HepG2 (cell line): ENCODE measurements around the gene PXT1. TPM values are rescaled to one million over a fixed set of nuclear protein-coding genes. Genes with fewer than 3 reads are reported as not detected.

Experiments
- BCL3 ChIP-seq: sonication (generic); formaldehyde crosslinking; IDR thresholded peaks from 2 replicates; pipeline ENCODE4 v1.5.1; 2020; ENCODE audit warnings: mild to moderate bottlenecking, missing genetic modification reagents, moderate library complexity
- BRCA1 ChIP-seq: sonication (generic); formaldehyde crosslinking; IDR thresholded peaks from 2 replicates; pipeline ENCODE4 v1.4.0; 2020; ENCODE audit warnings: missing genetic modification reagents
- MTA3 ChIP-seq: sonication (generic); formaldehyde crosslinking; IDR thresholded peaks from 2 replicates; pipeline ENCODE4 v1.4.0; 2020; ENCODE audit warnings: missing genetic modification reagents
- NPAS2 ChIP-seq: sonication (generic); formaldehyde crosslinking; IDR thresholded peaks from 2 replicates; pipeline ENCODE4 v1.8.0; 2022; ENCODE audit warnings: mild to moderate bottlenecking, missing genetic modification reagents, borderline replicate concordance
- RBM39 ChIP-seq: fragments of 200-400 bp; formaldehyde crosslinking; IDR thresholded peaks from one replicate; pipeline ENCODE4 v1.6.1; 2018; ENCODE audit warnings: antibody characterized with exemption, mild to moderate bottlenecking, low read depth, low read length; ENCODE audit not compliant: poor library complexity, severe bottlenecking
- RERE ChIP-seq: IDR thresholded peaks from 2 replicates; pipeline ENCODE4 v1.6.1; 2016; ENCODE audit warnings: low read depth, missing genetic modification reagents, missing compliant biosample characterization
- TEF ChIP-seq: sonication (generic); formaldehyde crosslinking; IDR thresholded peaks from 2 replicates; pipeline ENCODE4 v1.5.0; 2020; ENCODE audit warnings: missing genetic modification reagents
- ZBTB42 ChIP-seq: sonication (generic); formaldehyde crosslinking; IDR thresholded peaks from 2 replicates; pipeline ENCODE4 v1.5.0; 2020; ENCODE audit warnings: mild to moderate bottlenecking, missing genetic modification reagents
- ZNF501 ChIP-seq: sonication (generic); formaldehyde crosslinking; IDR thresholded peaks from 2 replicates; pipeline ENCODE4 v1.5.1; 2020; ENCODE audit warnings: mild to moderate bottlenecking, moderate library complexity, missing genetic modification reagents
- polyA plus RNA-seq, 8 experiments: library from polyadenylated mRNA; depleted of rRNA in 3 of 8; stranded (reverse) in 7 of 8; unstranded in 1 of 8; fragments of >200 nt; fragmentation: Illumina TruSeq in 4 of 8; extraction: Trizol in 4 of 8; gene quantifications; 2 replicates each; pipeline versions ENCODE4 v1.2.1 to v1.2.3, GENCODE V29; 2011 to 2016; ENCODE audit warnings: low read depth in 4 of 8, missing spikeins in 1 of 8, mixed read lengths in 1 of 8; ENCODE audit not compliant: insufficient read depth in 1 of 8
- total RNA-seq, 5 experiments: library from RNA; depleted of rRNA; stranded (reverse); fragments of >200 nt; fragmentation: Illumina TruSeq; extraction: Trizol; gene quantifications; 2 replicates each; pipeline ENCODE4 v1.2.3, GENCODE V29; 2016; ENCODE audit warnings: low read depth in 1 of 5
- TF ChIP-seq, protein P1 (sequence below): sonication (generic); formaldehyde crosslinking; IDR thresholded peaks from 2 replicates; pipeline ENCODE4 v1.8.1; 2023; ENCODE audit warnings: mild to moderate bottlenecking, missing genetic modification reagents, borderline replicate concordance
- TF ChIP-seq, protein P2 (sequence below): sonication (generic); formaldehyde crosslinking; IDR thresholded peaks from 2 replicates; pipeline ENCODE4 v1.8.0; 2022; ENCODE audit warnings: mild to moderate bottlenecking, missing genetic modification reagents; ENCODE audit not compliant: insufficient replicate concordance
- TF ChIP-seq, protein P3 (sequence below): sonication (generic); formaldehyde crosslinking; IDR thresholded peaks from 2 replicates; pipeline ENCODE4; 2020; ENCODE audit warnings: missing genetic modification reagents, mild to moderate bottlenecking, borderline replicate concordance
- TF ChIP-seq, protein P4 (sequence below): sonication (generic); formaldehyde crosslinking; IDR thresholded peaks from 2 replicates; pipeline ENCODE4 v1.8.1; 2023; ENCODE audit warnings: mild to moderate bottlenecking, missing genetic modification reagents

The PXT1 gene
- total and polyA plus RNA-seq, 2 of the 13 experiments (the other 11 are each of a cell fraction or from before 2014, with no cell fraction given), result 0.04 TPM; not detected in 1

GRCh38 chr6:36340618-36341454, 101.8 kb downstream of the PXT1 start (continued):
- TF ChIP-seq, protein P1, sequence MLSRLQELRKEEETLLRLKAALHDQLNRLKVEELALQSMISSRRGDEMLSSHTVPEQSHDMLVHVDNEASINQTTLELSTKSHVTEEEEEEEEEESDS (CRISPR knock-in tag), result peak; percentile 61; the same call in 1 of the 2 replicates
- TF ChIP-seq, protein P2, sequence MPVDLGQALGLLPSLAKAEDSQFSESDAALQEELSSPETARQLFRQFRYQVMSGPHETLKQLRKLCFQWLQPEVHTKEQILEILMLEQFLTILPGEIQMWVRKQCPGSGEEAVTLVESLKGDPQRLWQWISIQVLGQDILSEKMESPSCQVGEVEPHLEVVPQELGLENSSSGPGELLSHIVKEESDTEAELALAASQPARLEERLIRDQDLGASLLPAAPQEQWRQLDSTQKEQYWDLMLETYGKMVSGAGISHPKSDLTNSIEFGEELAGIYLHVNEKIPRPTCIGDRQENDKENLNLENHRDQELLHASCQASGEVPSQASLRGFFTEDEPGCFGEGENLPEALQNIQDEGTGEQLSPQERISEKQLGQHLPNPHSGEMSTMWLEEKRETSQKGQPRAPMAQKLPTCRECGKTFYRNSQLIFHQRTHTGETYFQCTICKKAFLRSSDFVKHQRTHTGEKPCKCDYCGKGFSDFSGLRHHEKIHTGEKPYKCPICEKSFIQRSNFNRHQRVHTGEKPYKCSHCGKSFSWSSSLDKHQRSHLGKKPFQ (CRISPR knock-in tag), result no peak
- peak; percentile 97 for TF ChIP-seq ZNF501
- TF ChIP-seq ZBTB42 (CRISPR knock-in tag), result no peak
- 0 out of 2 replicates have a peak, but pooled peaks have one; percentile 34 for TF ChIP-seq BRCA1 (CRISPR knock-in tag)
- peak; percentile 71; the same call in 1 of the 2 replicates for TF ChIP-seq BCL3 (CRISPR knock-in tag)
- TF ChIP-seq RBM39, result no peak
- TF ChIP-seq TEF (CRISPR knock-in tag), result no peak
- no peak for TF ChIP-seq NPAS2 (CRISPR knock-in tag)
- TF ChIP-seq RERE (CRISPR knock-in tag), result no peak
- TF ChIP-seq, protein P3, sequence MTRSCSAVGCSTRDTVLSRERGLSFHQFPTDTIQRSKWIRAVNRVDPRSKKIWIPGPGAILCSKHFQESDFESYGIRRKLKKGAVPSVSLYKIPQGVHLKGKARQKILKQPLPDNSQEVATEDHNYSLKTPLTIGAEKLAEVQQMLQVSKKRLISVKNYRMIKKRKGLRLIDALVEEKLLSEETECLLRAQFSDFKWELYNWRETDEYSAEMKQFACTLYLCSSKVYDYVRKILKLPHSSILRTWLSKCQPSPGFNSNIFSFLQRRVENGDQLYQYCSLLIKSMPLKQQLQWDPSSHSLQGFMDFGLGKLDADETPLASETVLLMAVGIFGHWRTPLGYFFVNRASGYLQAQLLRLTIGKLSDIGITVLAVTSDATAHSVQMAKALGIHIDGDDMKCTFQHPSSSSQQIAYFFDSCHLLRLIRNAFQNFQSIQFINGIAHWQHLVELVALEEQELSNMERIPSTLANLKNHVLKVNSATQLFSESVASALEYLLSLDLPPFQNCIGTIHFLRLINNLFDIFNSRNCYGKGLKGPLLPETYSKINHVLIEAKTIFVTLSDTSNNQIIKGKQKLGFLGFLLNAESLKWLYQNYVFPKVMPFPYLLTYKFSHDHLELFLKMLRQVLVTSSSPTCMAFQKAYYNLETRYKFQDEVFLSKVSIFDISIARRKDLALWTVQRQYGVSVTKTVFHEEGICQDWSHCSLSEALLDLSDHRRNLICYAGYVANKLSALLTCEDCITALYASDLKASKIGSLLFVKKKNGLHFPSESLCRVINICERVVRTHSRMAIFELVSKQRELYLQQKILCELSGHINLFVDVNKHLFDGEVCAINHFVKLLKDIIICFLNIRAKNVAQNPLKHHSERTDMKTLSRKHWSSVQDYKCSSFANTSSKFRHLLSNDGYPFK, result peak; percentile 70; the same call in 1 of the 2 replicates
- TF ChIP-seq MTA3 (CRISPR knock-in tag), result no peak
- TF ChIP-seq, protein P4, sequence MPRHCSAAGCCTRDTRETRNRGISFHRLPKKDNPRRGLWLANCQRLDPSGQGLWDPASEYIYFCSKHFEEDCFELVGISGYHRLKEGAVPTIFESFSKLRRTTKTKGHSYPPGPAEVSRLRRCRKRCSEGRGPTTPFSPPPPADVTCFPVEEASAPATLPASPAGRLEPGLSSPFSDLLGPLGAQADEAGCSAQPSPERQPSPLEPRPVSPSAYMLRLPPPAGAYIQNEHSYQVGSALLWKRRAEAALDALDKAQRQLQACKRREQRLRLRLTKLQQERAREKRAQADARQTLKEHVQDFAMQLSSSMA (CRISPR knock-in tag), result no peak
